Keratinocyte (primary cell): Measurements from ENCODE around the gene MYBBP1A. TPM values are rescaled to one million over a fixed set of nuclear protein-coding genes. Genes with fewer than 3 reads are reported as not detected.

ENCODE experiments used
- DNase-seq: peaks from one replicate; pipeline ENCODE4 v3.0.0-alpha.2; 2011; ENCODE audit warnings: low read depth, missing footprints, low spot score
- FAIRE-seq: peaks from 2 replicates; lab custom pipeline; 2011; peaks lifted over from hg19 to GRCh38; lab: Jason Lieb, UNC
- H2AFZ ChIP-seq: 2 replicates; pipeline ENCODE4 v1.6.0; 2012; ENCODE audit warnings: low read length, control low read depth, inconsistent platforms; ENCODE audit not compliant: control insufficient read depth
- H3K27ac ChIP-seq: 2 replicates; pipeline ENCODE4 v1.5.1; 2011; ENCODE audit warnings: low read length; ENCODE audit not compliant: control insufficient read depth, insufficient read depth
- H3K27me3 ChIP-seq: 3 replicates; pipeline ENCODE4 v1.6.0; 2011; ENCODE audit warnings: low read length; ENCODE audit not compliant: control insufficient read depth, insufficient read depth; ENCODE audit errors: extremely low read depth
- H3K36me3 ChIP-seq, 2 experiments: 2 replicates in 1 of 2; 3 replicates in 1 of 2; pipeline ENCODE4 v1.5.1; 2011; ENCODE audit warnings: low read length in 2 of 2, mild to moderate bottlenecking in 1 of 2; ENCODE audit not compliant: control insufficient read depth in 2 of 2, insufficient read depth in 2 of 2; ENCODE audit errors: extremely low read depth in 1 of 2
- H3K4me1 ChIP-seq: 3 replicates; pipeline ENCODE4 v1.5.1; 2011; ENCODE audit warnings: low read length; ENCODE audit not compliant: control insufficient read depth, insufficient read depth; ENCODE audit errors: extremely low read depth
- H3K4me2 ChIP-seq: 3 replicates; pipeline ENCODE4 v1.6.0; 2011; ENCODE audit warnings: low read depth, low read length; ENCODE audit not compliant: control insufficient read depth, insufficient read depth; ENCODE audit errors: extremely low read depth
- H3K4me3 ChIP-seq, 3 experiments: fragments of 200-600 bp in 1 of 3; sonication (generic) in 1 of 3; 2 replicates in 2 of 3; 3 replicates in 1 of 3; pipeline ENCODE4 v1.5.1; 2011 to 2016; ENCODE audit warnings: low read length in 3 of 3, mild to moderate bottlenecking in 3 of 3, control low read depth in 2 of 3, inconsistent platforms in 1 of 3, low read depth in 1 of 3, mixed read lengths in 1 of 3, mixed run types in 1 of 3, moderate library complexity in 1 of 3; ENCODE audit not compliant: control insufficient read depth in 2 of 3, insufficient read depth in 2 of 3; ENCODE audit errors: extremely low read depth in 1 of 3
- H3K79me2 ChIP-seq: 2 replicates; pipeline ENCODE4 v1.6.0; 2012; ENCODE audit warnings: low read length; ENCODE audit not compliant: control insufficient read depth, insufficient read depth
- H3K9ac ChIP-seq: 3 replicates; pipeline ENCODE4 v1.6.0; 2011; ENCODE audit warnings: low read length; ENCODE audit not compliant: control insufficient read depth, insufficient read depth; ENCODE audit errors: extremely low read depth
- H3K9me1 ChIP-seq: 3 replicates; pipeline ENCODE4 v1.6.0; 2011; ENCODE audit warnings: low read length; ENCODE audit not compliant: control insufficient read depth, insufficient read depth; ENCODE audit errors: extremely low read depth
- H3K9me3 ChIP-seq: 2 replicates; pipeline ENCODE4 v1.5.1; 2012; ENCODE audit warnings: low read depth, low read length; ENCODE audit not compliant: control insufficient read depth
- H4K20me1 ChIP-seq: 3 replicates; pipeline ENCODE4 v1.6.0; 2011; ENCODE audit warnings: low read length; ENCODE audit not compliant: control insufficient read depth, insufficient read depth; ENCODE audit errors: extremely low read depth
- EZH2 ChIP-seq: IDR thresholded peaks from one replicate; pipeline ENCODE4 v1.6.1; 2012; ENCODE audit warnings: inconsistent platforms, mild to moderate bottlenecking, low read length, moderate library complexity
- dilution Hi-C: fragments of 300-500 bp; cut with MboI; formaldehyde crosslinking; loops from one replicate; pipeline ENCODE4 v1.7.0; 2020; ENCODE audit warnings: low sequenced_read_pairs; ENCODE audit not compliant: extremely low pct_ligation_motif_present
- polyA plus RNA-seq, 5 experiments: library from polyadenylated mRNA; depleted of rRNA in 3 of 5; stranded (reverse) in 3 of 5; stranded (forward) in 1 of 5; unstranded in 1 of 5; fragments of >200 nt; gene quantifications; 1 replicate in 1 of 5; 2 replicates in 3 of 5; 3 replicates in 1 of 5; pipeline versions ENCODE4 v1.2.1 to v1.2.3, GENCODE V29; 2011 to 2012; ENCODE audit warnings: missing spikeins in 2 of 5, low read depth in 1 of 5, low replicate concordance in 1 of 5
- TF ChIP-seq, protein P1 (sequence below), 3 experiments: IDR thresholded peaks in 1 of 3; conservative IDR thresholded peaks in 1 of 3; optimal IDR thresholded peaks in 1 of 3; 2 replicates in 2 of 3; 3 replicates in 1 of 3; pipeline versions ENCODE3 to v1.5.1; 2011; ENCODE audit warnings: low read length in 3 of 3, mild to moderate bottlenecking in 3 of 3, moderate library complexity in 2 of 3, control low read depth in 1 of 3, inconsistent platforms in 1 of 3; ENCODE audit not compliant: insufficient read depth in 2 of 3; ENCODE audit errors: extremely low read depth in 1 of 3

Gene MYBBP1A
- polyA plus RNA-seq, 1 donor (not counting 4 experiments of a cell fraction or from before 2014, with no cell fraction given), result 20.5 TPM

DNA sequence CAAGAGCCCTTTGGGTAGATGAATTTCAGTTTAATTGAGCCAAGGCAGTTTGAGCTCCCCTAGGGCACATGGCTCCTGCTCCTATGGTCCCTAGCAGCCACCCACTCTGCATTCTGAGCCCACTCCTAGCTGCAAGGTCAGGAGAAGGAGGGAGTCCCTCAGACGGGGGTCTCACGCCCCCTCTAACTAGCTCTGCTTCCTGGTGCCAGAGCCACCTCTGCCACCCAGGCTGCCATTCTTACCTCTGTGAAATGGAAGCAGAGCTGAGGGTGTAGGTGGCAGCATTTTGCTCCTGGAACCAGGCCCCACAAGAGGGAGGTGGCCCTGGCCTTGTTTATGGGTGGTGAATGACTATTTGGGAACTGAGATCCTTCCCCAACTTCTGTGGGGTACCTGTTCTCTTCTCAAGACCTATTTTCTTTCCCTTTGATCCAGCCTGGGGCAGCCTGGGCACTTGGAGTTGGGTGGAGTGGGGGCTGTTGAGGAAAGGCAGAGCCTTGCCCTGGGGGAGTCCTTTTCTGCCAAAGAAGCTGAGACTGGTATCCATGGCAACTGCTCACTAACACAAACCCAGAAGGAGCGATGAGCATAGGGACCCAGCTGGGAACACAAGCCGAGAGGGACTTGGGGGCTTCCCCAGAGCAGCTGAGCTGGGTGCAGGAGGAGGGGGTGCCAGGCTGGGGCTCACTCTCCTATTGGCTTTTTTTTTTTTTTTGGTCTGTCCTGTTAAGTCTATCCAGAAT is 51.7 kb downstream of the MYBBP1A start:
- Histone ChIP-seq H4K20me1 (peaks cover 3% of the 10 kb centered on the region), H2AFZ (no peak overlapping the region), H3K4me1 (no peaks in the 10 kb centered on the region), H3K4me3 (no peak overlapping the region), H3K9me3 (no peaks in the 10 kb centered on the region), H3K9me1 (no peaks in the 10 kb centered on the region), H3K36me3 (no peaks in the 10 kb centered on the region), H3K27ac (no peak overlapping the region), H3K79me2 (no peaks in the 10 kb centered on the region), H3K9ac (no peak overlapping the region), H3K27me3 (peaks cover 43% of the 10 kb centered on the region), H3K4me2 (no peak overlapping the region)
- no peak for TF ChIP-seq EZH2
- TF ChIP-seq, protein P1, sequence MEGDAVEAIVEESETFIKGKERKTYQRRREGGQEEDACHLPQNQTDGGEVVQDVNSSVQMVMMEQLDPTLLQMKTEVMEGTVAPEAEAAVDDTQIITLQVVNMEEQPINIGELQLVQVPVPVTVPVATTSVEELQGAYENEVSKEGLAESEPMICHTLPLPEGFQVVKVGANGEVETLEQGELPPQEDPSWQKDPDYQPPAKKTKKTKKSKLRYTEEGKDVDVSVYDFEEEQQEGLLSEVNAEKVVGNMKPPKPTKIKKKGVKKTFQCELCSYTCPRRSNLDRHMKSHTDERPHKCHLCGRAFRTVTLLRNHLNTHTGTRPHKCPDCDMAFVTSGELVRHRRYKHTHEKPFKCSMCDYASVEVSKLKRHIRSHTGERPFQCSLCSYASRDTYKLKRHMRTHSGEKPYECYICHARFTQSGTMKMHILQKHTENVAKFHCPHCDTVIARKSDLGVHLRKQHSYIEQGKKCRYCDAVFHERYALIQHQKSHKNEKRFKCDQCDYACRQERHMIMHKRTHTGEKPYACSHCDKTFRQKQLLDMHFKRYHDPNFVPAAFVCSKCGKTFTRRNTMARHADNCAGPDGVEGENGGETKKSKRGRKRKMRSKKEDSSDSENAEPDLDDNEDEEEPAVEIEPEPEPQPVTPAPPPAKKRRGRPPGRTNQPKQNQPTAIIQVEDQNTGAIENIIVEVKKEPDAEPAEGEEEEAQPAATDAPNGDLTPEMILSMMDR (optimal IDR thresholded peaks at IDR 0.05 in 1 of 3, IDR thresholded peaks at IDR 0.05 in 1 of 3, conservative IDR thresholded peaks at IDR 0.05 in 1 of 3; ENCODE audit: extremely low read depth in 1 of 3, insufficient read depth in 2 of 3, low read length in 3 of 3), result no peak
- dilution Hi-C loops, result no loop called here
- DNase-seq, result no peak
- no peak for FAIRE-seq

DNA sequence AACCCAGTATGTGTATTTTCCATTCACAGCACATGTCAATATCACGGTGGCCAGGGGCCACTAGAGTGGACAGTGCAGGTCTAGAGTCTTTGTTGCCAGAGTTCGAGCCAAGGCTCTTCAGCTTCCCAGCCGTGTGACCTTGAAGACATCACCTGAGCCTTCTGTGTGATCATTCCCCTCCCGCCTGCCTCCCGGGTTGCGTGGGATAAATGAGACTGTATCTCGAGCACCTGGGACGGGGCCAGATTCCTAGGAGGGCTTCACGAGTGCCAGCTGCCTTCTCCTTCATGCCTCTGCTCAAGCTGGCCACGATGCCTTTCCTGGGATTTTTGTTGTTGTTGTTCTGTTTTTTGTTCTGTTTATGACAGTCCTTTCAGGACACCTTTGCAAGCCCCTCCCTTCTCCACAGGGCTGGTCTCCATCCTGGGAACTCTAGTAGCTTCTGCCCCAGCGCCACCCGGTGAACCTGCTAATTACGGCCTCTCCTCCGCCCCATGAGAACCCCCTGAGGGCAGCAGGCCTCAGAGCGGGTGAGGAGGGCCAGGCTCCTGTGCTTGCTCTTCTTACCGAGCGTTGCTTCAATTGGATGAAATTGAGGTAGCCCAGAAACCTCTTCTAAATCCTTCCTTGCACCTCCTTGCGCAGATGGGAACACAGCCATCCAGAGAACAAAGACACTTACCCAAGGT is 52.6 kb downstream of the MYBBP1A start:
- Histone ChIP-seq H3K4me2 (no peak overlapping the region), H3K27me3 (peaks cover 52% of the 10 kb centered on the region), H3K4me3 (no peak overlapping the region), H3K79me2 (no peaks in the 10 kb centered on the region), H3K27ac (no peak overlapping the region), H4K20me1 (peaks cover 3% of the 10 kb centered on the region), H3K9me3 (no peaks in the 10 kb centered on the region), H3K9me1 (no peaks in the 10 kb centered on the region), H2AFZ (no peak overlapping the region), H3K36me3 (no peaks in the 10 kb centered on the region), H3K9ac (no peak overlapping the region), H3K4me1 (peaks cover 8% of the 10 kb centered on the region)
- dilution Hi-C loops, result no loop called here
- TF ChIP-seq, protein P1 (optimal IDR thresholded peaks at IDR 0.05 in 1 of 3, IDR thresholded peaks at IDR 0.05 in 1 of 3, conservative IDR thresholded peaks at IDR 0.05 in 1 of 3; ENCODE audit: extremely low read depth in 1 of 3, insufficient read depth in 2 of 3, low read length in 3 of 3), result no peak
- TF ChIP-seq EZH2, result no peak
- no peak for DNase-seq
- FAIRE-seq, result no peak
